HepG2 (cell line): Measurements from ENCODE around the gene HTR1B. TPM values are rescaled to one million over a fixed set of nuclear protein-coding genes. Genes with fewer than 3 reads are reported as not detected.

Source experiments
- ATAC-seq: fragments of 200-7000 bp; cut with Tn5 transposase; 3 replicates; pipeline ENCODE4 v1.9.1; 2020; ENCODE audit warnings: mild to moderate bottlenecking, moderate library complexity
- BruUV-seq: library from RNA; stranded (reverse); fragments of 400-500 nt; replicated peaks from 2 replicates; lab custom pipeline; 2021; lab: Mats Ljungman, UMichigan
- CTCF ChIA-PET: fragments of 300-600 bp; formaldehyde crosslinking; extraction: SDS; loops from one replicate; lab custom pipeline; 2021; ENCODE audit warnings: low total read pairs, inconsistent platforms, low intra/inter-chr PET ratio; lab: Yijun Ruan, JAX
- POLR2A ChIA-PET: fragments of 350-600 bp; sonication (Branson Sonifier 250); formaldehyde crosslinking; loops from one replicate; lab custom pipeline; 2020; ENCODE audit warnings: antibody characterized with exemption, inconsistent platforms; lab: Yijun Ruan, JAX
- DNase-seq: peaks from one replicate; pipeline ENCODE4 v3.0.0-alpha.2; 2015; ENCODE audit warnings: low spot score
- FAIRE-seq: peaks from 3 replicates; lab custom pipeline; 2011; peaks lifted over from hg19 to GRCh38; lab: Jason Lieb, UNC
- H2AFZ ChIP-seq: one replicate; pipeline ENCODE4 v1.6.1; 2011; ENCODE audit warnings: low read length, inconsistent platforms
- H3K27ac ChIP-seq: fragments of 300-600 bp; 3 replicates; pipeline ENCODE4 v1.8.0; 2011; ENCODE audit warnings: mixed run types, mild to moderate bottlenecking, mixed read lengths, low read length, inconsistent platforms; ENCODE audit not compliant: insufficient read depth; ENCODE audit errors: extremely low read length
- H3K27me3 ChIP-seq, 2 experiments: fragments of 200-600 bp in 1 of 2; 2 replicates in 1 of 2; 3 replicates in 1 of 2; pipeline versions ENCODE4 v1.6.0 to v1.8.0; 2011; ENCODE audit warnings: low read length in 2 of 2, mild to moderate bottlenecking in 2 of 2, moderate library complexity in 2 of 2, inconsistent platforms in 1 of 2; ENCODE audit not compliant: insufficient read depth in 2 of 2, control insufficient read depth in 1 of 2
- H3K36me3 ChIP-seq, 2 experiments: fragments of 200-600 bp in 1 of 2; replicated peaks in 1 of 2; 2 replicates in 1 of 2; 3 replicates in 1 of 2; pipeline versions ENCODE4 v1.5.1 to v1.8.0; 2011; ENCODE audit warnings: low read length in 2 of 2, inconsistent platforms in 1 of 2; ENCODE audit not compliant: insufficient read depth in 2 of 2, control insufficient read depth in 1 of 2
- H3K4me1 ChIP-seq: 2 replicates; pipeline ENCODE4 v1.5.1; 2012; ENCODE audit warnings: low read length, inconsistent platforms; ENCODE audit not compliant: insufficient read depth
- H3K4me2 ChIP-seq: 2 replicates; pipeline ENCODE4 v1.6.0; 2011; ENCODE audit warnings: low read depth, low read length, inconsistent platforms
- H3K4me3 ChIP-seq, 3 experiments: fragments of 200-600 bp in 1 of 3; sonication (generic), shearing (Covaris generic) in 1 of 3; replicated peaks in 1 of 3; 2 replicates each; pipeline ENCODE4 v1.5.1; 2011 to 2016; ENCODE audit warnings: low read length in 3 of 3, inconsistent platforms in 2 of 3, low read depth in 2 of 3, mild to moderate bottlenecking in 2 of 3, control low read depth in 1 of 3, mixed read lengths in 1 of 3; ENCODE audit not compliant: insufficient read depth in 1 of 3
- H3K79me2 ChIP-seq: one replicate; pipeline ENCODE4 v1.6.1; 2011; ENCODE audit warnings: low read length, inconsistent platforms; ENCODE audit not compliant: insufficient read depth
- H3K9ac ChIP-seq: 2 replicates; pipeline ENCODE4 v1.6.0; 2011; ENCODE audit warnings: mild to moderate bottlenecking, low read depth, low read length, inconsistent platforms; ENCODE audit not compliant: insufficient read depth
- H3K9me3 ChIP-seq: 2 replicates; pipeline ENCODE4 v1.5.1; 2012; ENCODE audit warnings: mild to moderate bottlenecking, low read length
- H4K20me1 ChIP-seq: 2 replicates; pipeline ENCODE4 v1.6.0; 2011; ENCODE audit warnings: inconsistent platforms, mild to moderate bottlenecking, low read length, moderate library complexity; ENCODE audit not compliant: insufficient read depth
- HDAC1 ChIP-seq: sonication (generic); formaldehyde crosslinking; IDR thresholded peaks from 2 replicates; pipeline ENCODE4 v1.5.1; 2020; ENCODE audit warnings: mild to moderate bottlenecking, missing genetic modification reagents
- HOXA7 ChIP-seq: sonication (generic); formaldehyde crosslinking; IDR thresholded peaks from 2 replicates; pipeline ENCODE4 v1.8.1; 2022; ENCODE audit warnings: mild to moderate bottlenecking, missing genetic modification reagents, moderate library complexity
- ZBTB40 ChIP-seq, 2 experiments: fragments of 450-650 bp in 1 of 2; sonication (generic) in 1 of 2; formaldehyde crosslinking in 1 of 2; IDR thresholded peaks; 2 replicates each; pipeline versions ENCODE4 v1.6.1 to v1.8.0; 2016 to 2022; ENCODE audit warnings: antibody characterized with exemption in 1 of 2, mild to moderate bottlenecking in 1 of 2, missing genetic modification reagents in 1 of 2
- ZHX2 ChIP-seq, 2 experiments: sonication (generic) in 1 of 2; formaldehyde crosslinking in 1 of 2; IDR thresholded peaks; 2 replicates each; pipeline versions ENCODE4 v1.6.1 to v1.9.0; 2014 to 2022; ENCODE audit warnings: antibody characterized with exemption in 1 of 2, borderline replicate concordance in 1 of 2, inconsistent platforms in 1 of 2, low read depth in 1 of 2, missing genetic modification reagents in 1 of 2
- ZNF12 ChIP-seq: sonication (generic); formaldehyde crosslinking; IDR thresholded peaks from 2 replicates; pipeline ENCODE4 v1.5.0; 2020; ENCODE audit warnings: missing genetic modification reagents
- ZNF276 ChIP-seq: sonication (generic); formaldehyde crosslinking; IDR thresholded peaks from 2 replicates; pipeline ENCODE4 v1.4.0; 2020; ENCODE audit warnings: mild to moderate bottlenecking, low read depth, missing genetic modification reagents
- WGBS: methylation state at CpG from one replicate; pipeline ENCODE4 v1.1.6; 2017; ENCODE audit warnings: low lambda C conversion rate; 5-methylcytosine and 5-hydroxymethylcytosine counted together
- in situ Hi-C: cut with HindIII; loops from 2 replicates; pipeline ENCODE4 v1.10.0; 2017; ENCODE audit warnings: low pct_unique_long_range_greater_than_20kb; ENCODE audit not compliant: extremely low pct_ligation_motif_present
- intact Hi-C: fragments of 100-400 bp; cut with micrococcal nuclease; formaldehyde crosslinking; loops from one replicate; pipeline ENCODE4 v1.10.0; 2022; ENCODE audit not compliant: unreplicated experiment
- polyA plus RNA-seq, 8 experiments: library from polyadenylated mRNA; depleted of rRNA in 3 of 8; stranded (reverse) in 7 of 8; unstranded in 1 of 8; fragments of >200 nt; fragmentation: Illumina TruSeq in 4 of 8; extraction: Trizol in 4 of 8; gene quantifications; 2 replicates each; pipeline versions ENCODE4 v1.2.1 to v1.2.3, GENCODE V29; 2011 to 2016; ENCODE audit warnings: low read depth in 4 of 8, missing spikeins in 1 of 8, mixed read lengths in 1 of 8; ENCODE audit not compliant: insufficient read depth in 1 of 8
- total RNA-seq, 5 experiments: library from RNA; depleted of rRNA; stranded (reverse); fragments of >200 nt; fragmentation: Illumina TruSeq; extraction: Trizol; gene quantifications; 2 replicates each; pipeline ENCODE4 v1.2.3, GENCODE V29; 2016; ENCODE audit warnings: low read depth in 1 of 5

Gene HTR1B
- total and polyA plus RNA-seq, 2 of the 13 experiments (the other 11 are each of a cell fraction or from before 2014, with no cell fraction given): not detected

DNA sequence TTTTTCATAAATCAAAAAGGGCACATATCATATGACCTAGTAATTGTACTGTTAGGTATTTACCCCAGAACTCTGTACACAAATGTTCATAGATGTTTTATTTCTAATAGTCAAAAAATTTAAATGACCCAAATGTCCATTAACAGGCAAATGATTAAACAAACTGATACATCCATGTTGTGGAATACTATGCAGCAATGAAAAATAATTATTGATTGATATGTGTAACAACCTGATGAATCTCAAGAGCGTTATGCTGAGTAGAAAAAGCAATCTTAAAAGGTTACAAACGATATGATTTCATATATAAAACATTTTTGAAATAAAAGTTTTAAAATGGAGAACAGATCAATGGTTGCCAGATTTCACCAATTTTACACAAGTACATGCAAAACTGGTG, 18.1 kb downstream of the HTR1B start:
- no TSS peak for BruUV-seq
- Histone ChIP-seq H2AFZ (no peak overlapping the region), H3K9ac (no peak overlapping the region), H3K4me1 (no peaks in the 10 kb centered on the region), H3K27ac (no peak overlapping the region), H4K20me1 (no peaks in the 10 kb centered on the region), H3K9me3 (no peaks in the 10 kb centered on the region), H3K36me3 (no peaks in the 10 kb centered on the region), H3K79me2 (no peaks in the 10 kb centered on the region), H3K4me2 (no peak overlapping the region), H3K4me3 (no peak overlapping the region), H3K27me3 (no peaks in the 10 kb centered on the region)
- in situ Hi-C loops: no loop called here
- no peak for ATAC-seq
- ChIA-PET POLR2A (no interaction called here), CTCF (no interaction called here)
- intact Hi-C loops: no loop called here
- DNase-seq: no peak
- WGBS: 1% methylated on average over 2 of the region's 2 CpGs
- no peak for FAIRE-seq
- TF ChIP-seq ZHX2 (IDR thresholded peaks at IDR 0.05; ENCODE audit: low read depth) (no peak), ZHX2 (CRISPR knock-in tag; IDR thresholded peaks at IDR 0.05; ENCODE audit: borderline replicate concordance) (no peak), ZNF12 (CRISPR knock-in tag) (no peak), HDAC1 (CRISPR knock-in tag) (no peak), ZBTB40 (IDR thresholded peaks at IDR 0.05) (no peak), ZBTB40 (CRISPR knock-in tag; IDR thresholded peaks at IDR 0.05) (no peak), ZNF276 (no peak), HOXA7 (CRISPR knock-in tag) (no peak)
